ENCODE results near the gene ELF4.

DNA sequence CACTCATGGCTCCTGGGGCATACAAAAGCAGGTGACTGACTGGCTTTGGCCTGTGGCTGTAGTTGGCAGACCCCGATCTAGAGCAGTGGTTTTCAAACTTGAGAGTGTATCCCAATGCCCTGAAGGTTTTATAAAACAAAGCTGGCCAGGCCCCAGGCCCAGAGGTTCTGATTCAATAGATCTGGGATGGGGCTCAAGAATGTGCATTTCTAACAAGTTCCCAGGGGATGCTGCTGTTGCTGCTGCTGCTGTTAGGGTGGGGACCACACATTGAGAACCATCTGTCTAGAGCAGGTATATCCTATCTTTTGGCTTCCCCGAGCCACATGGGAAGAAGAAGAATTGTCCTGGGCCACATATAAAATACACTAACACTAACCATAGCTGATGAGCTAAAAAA lies 48.0 kb upstream of the ELF4 start:
- TF ChIP-seq, protein P1, sequence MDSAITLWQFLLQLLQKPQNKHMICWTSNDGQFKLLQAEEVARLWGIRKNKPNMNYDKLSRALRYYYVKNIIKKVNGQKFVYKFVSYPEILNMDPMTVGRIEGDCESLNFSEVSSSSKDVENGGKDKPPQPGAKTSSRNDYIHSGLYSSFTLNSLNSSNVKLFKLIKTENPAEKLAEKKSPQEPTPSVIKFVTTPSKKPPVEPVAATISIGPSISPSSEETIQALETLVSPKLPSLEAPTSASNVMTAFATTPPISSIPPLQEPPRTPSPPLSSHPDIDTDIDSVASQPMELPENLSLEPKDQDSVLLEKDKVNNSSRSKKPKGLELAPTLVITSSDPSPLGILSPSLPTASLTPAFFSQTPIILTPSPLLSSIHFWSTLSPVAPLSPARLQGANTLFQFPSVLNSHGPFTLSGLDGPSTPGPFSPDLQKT (CRISPR knock-in tag; IDR thresholded peaks at IDR 0.05; ENCODE audit: borderline replicate concordance) = no peak
- no peak for TF ChIP-seq REPIN1 (CRISPR knock-in tag; IDR thresholded peaks at IDR 0.05; ENCODE audit: borderline replicate concordance, low read depth)
- TF ChIP-seq HNRNPH1 (optimal IDR thresholded peaks at IDR 0.05; ENCODE audit: low read depth, low read length) = no peak

All from HepG2 (cell line).